GM19438 (cell line): ENCODE measurements around the gene CPNE1.
"Not testable (repeated sequence)": the region's sequence is repeated elsewhere in the genome, so short reads cannot be mapped to it uniquely, and the experiment has no call there.

Source experiments
- ATAC-seq: cut with Tn5 transposase; IDR thresholded peaks from one replicate; pipeline ENCODE4 v1.9.1; 2021; ENCODE audit warnings: low read depth; ENCODE audit not compliant: unreplicated experiment

CPNE1 gene

GRCh38 chr20:35698298-35699126, 33.8 kb upstream of the CPNE1 start:
- no peak for ATAC-seq

DNA sequence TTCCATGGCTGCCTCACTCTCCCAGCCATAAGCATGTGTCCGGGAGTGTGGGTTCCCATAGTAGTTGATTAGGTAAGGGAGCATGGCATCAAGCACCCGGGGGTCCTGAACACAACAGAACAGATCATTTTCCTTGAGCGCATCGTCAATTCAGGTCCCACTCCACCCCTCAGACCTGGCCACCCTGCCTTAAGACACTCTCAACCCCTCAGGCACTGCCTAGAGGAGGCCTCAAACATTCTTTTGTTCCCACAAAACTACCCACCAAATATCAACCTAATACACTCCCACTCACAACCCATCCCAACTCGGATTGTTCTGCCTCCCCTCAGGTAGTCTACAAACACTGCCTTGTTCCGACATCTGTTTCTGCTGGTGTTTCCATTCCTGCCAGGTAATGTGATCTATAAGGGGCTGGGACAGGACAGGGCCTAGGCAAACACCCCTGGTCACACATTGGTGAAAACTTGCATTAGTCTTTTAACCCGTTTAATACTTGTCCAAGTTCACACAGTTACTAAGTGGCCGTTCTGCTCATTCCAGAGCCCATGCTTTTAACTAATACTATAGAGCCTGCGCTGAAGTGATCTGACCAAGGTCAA, 33.1 kb upstream of the CPNE1 start:
- ATAC-seq = no peak

GRCh38 chr20:35695978-35696377, 31.3 kb upstream of the CPNE1 start:
- no peak for ATAC-seq

- no peak for ATAC-seq
These were observed 30.6 kb upstream of the CPNE1 start for GRCh38 chr20:35695245-35695749.

- ATAC-seq = no peak
These were observed 25.6 kb upstream of the CPNE1 start for GRCh38 chr20:35690265-35690664.

DNA sequence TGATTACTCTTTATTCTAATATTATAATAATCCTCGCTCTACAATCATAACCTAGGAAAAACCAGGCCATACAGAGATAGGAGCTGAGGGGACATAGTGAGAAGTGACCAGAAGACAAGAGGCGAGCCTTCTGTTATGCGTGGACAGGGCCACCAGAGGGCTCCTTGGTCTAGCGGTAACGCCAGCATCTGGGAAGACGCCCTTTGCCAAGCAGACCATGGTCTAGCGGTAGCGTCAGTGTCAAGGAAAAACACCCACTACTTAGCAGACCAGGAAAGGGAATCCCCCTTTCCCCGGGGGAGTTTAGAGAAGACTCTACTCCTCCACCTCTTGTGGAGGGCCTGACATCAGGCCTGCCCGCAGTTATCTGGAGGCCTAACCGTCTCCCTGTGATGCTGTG, 22.2 kb upstream of the CPNE1 start:
- not testable (repeated sequence) for ATAC-seq

GRCh38 chr20:35685368-35685767, 20.7 kb upstream of the CPNE1 start:
- not testable (repeated sequence) for ATAC-seq

- ATAC-seq = no peak
These were observed 17.3 kb upstream of the CPNE1 start for GRCh38 chr20:35681960-35682359.

GRCh38 chr20:35680452-35681183, 15.9 kb upstream of the CPNE1 start:
- no peak for ATAC-seq

DNA sequence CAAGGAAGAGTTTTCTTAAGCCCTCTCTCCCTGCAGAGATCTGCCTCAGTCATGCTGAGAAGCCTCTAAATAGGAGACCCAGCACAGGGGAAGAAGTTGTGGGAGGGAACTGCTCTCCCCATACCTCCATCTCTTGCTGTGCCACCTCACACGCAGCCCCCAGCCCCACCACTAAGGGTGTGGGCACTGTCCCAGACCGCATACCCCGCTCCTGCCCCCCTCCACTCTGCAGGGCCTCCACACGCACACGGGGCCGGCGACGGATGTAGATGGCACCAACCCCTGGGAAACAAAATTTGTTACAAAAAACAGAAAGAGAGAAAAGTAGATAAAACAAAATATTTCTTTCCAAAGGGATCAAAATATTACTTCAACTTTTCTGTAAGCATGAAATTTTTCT, 10.2 kb upstream of the CPNE1 start:
- no peak for ATAC-seq

GRCh38 chr20:35673884-35674283, 9.2 kb upstream of the CPNE1 start:
- ATAC-seq = no peak

DNA sequence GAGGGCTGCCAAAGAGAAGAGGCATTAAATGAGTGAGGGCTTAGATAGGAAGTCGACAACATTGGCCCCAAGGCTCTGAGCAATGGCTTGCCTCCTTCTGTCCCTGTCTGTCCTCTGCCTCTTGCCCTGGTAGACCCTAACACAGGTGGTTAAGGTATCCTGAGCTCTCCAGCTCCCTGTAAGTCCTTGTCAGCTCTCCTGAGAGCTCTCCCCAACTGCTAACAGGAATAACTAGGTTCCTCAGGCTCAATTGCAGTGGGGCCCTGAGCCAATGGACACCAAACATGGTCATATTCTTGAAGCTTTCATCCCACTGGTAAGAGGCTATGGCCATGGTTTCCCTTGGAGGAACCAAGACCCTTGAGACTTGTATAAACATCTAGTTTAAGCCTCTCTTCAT, 5.0 kb upstream of the CPNE1 start:
- no peak for ATAC-seq

GRCh38 chr20:35669221-35669620, 4.5 kb upstream of the CPNE1 start:
- no peak for ATAC-seq

- no peak for ATAC-seq
These were observed 1.2 kb upstream of the CPNE1 start for GRCh38 chr20:35665949-35666288.

DNA sequence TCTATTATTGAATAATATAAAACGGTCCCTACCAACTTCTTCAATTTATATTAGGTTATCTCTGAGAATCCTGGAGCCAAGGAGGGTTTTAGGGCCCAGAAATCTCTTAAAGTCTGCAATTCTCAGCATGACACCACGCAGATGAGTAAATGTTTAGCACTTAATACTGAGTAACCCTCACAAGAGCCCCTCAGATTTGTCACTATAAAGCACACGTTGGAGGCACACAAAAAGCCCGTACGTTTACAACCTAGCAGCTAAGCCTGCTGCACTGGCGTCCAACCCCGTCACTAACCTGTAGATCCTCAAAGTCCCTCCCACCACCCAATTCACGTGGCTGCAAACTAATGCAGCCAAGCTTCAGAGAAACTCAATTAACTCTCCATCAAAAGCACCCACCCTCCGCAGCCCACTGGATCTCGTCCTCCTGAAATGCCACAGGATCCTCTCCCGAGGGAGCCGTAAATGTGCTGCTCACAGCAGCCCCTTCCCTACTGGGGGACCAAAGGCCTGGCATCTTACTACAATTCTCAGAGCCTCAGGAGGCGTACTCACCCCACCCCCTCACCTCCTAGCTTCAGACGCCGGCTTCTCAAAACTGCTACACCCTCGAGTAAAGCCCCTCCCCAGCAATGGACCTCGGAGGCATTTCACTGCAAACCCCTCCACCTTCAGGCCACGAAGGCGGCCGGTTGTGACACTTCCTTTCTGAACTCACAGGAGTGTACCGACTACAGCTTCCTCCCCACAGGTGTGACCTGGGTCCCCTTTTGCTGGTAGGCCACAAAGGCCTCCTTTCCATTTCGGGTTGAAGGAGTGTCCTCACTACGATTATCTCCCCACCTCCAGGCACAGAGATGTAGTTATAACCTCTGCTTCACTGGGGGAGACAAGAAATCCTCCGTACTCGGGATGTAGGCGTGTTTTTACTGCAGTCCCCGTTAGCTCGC, 909 bp downstream of the CPNE1 start:
- ATAC-seq = peak; percentile 37

DNA sequence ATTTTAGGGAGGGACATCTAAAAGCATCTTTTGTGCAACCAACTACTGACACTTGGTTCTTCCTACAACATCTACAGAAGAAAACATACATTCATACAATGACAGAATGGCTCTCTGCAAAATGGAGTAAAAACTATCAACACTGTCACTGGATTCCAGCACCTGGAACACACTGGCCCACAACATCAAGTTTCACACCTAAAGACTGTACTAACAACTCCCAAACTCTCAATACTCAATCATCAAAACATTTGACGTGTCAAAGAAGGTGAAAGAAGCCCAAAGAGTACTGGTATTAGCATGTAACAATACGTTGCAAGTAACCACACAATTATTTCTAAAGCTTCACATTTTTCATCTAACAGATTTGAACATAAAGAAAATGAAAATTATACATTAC, 2.1 kb downstream of the CPNE1 start:
- ATAC-seq = no peak

- ATAC-seq = no peak
These were observed 2.8 kb downstream of the CPNE1 start for GRCh38 chr20:35661908-35662307.

GRCh38 chr20:35661053-35661452, 3.6 kb downstream of the CPNE1 start:
- ATAC-seq = no peak

GRCh38 chr20:35660122-35660937, 4.4 kb downstream of the CPNE1 start:
- no peak for ATAC-seq

DNA sequence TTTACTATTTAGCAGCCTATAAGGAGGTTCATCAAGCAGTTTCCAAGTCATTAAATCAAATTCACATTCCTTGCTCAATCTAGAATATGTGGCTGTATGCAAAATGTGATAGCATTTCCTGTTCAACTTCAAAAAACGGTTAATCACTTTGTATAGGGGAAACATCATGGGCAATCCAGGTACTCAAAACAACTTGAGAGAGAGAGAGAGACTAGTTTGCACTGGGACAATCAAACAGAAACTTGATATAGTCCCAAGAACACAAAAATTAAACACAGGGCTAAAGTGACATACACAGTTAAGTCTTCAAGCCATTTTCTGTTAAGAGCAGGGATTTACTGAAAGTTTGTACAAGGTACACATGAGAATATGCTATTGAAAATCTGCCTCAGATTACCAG, 7.4 kb downstream of the CPNE1 start:
- ATAC-seq = no peak
